Measurements from ENCODE around the gene UNC5CL.

The UNC5CL gene

GRCh38 chr6:41039060-41039998, at the start of gene UNC5CL:
Gene UNC5CL, minus strand, starts transcription at chr6:41039221. Its CDS starts 4,147 bp downstream, at chr6:41035074.
- DNase-seq, result no peak

- DNase-seq, result no peak
Measured at GRCh38 chr6:41088451-41088850, 49.4 kb upstream of the UNC5CL start.

GRCh38 chr6:41085182-41085581, 46.2 kb upstream of the UNC5CL start:
- no peak for DNase-seq

GRCh38 chr6:41083072-41083471, 44.1 kb upstream of the UNC5CL start:
- no peak for DNase-seq

- no peak for DNase-seq
Measured at GRCh38 chr6:41080621-41081020, 41.6 kb upstream of the UNC5CL start.

GRCh38 chr6:41079080-41079479, 40.1 kb upstream of the UNC5CL start:
- DNase-seq, result no peak

- no peak for DNase-seq
Measured at GRCh38 chr6:41078101-41078500, 39.1 kb upstream of the UNC5CL start.

- no peak for DNase-seq
Measured at GRCh38 chr6:41077536-41077935, 38.5 kb upstream of the UNC5CL start.

GRCh38 chr6:41075651-41076626, 36.9 kb upstream of the UNC5CL start:
- no peak for DNase-seq

- DNase-seq, result no peak
Measured at GRCh38 chr6:41074692-41075436, 35.8 kb upstream of the UNC5CL start.

- DNase-seq, result no peak
Measured at GRCh38 chr6:41073968-41074691, 35.1 kb upstream of the UNC5CL start.

- peak; percentile 59 to 63 for DNase-seq
Measured at GRCh38 chr6:41073203-41073967, 34.4 kb upstream of the UNC5CL start.

GRCh38 chr6:41072836-41073202, 33.8 kb upstream of the UNC5CL start, which contains the start of gene NFYA:
Gene NFYA, plus strand, starts transcription at chr6:41072974. Its CDS starts 6,116 bp downstream, at chr6:41079090.
- DNase-seq, result peak; percentile 100

GRCh38 chr6:41071923-41072835, 33.2 kb upstream of the UNC5CL start, which contains the start of gene OARD1:
Gene OARD1, minus strand, starts transcription at chr6:41072356. Its CDS starts 722 bp downstream, at chr6:41071634.
- peak; percentile 100 for DNase-seq

- DNase-seq, result no peak
Measured at GRCh38 chr6:41071501-41071922, 32.5 kb upstream of the UNC5CL start.

- peak; percentile 11 to 76 for DNase-seq
Measured at GRCh38 chr6:41066867-41067304, 27.9 kb upstream of the UNC5CL start.

- no peak for DNase-seq
Measured at GRCh38 chr6:41065550-41066026, 26.6 kb upstream of the UNC5CL start.

- DNase-seq, result no peak
Measured at GRCh38 chr6:41064841-41065240, 25.8 kb upstream of the UNC5CL start.

- DNase-seq, result no peak
Measured at GRCh38 chr6:41063884-41064285, 24.9 kb upstream of the UNC5CL start.

GRCh38 chr6:41062056-41062455, 23.0 kb upstream of the UNC5CL start:
- DNase-seq, result no peak

Measured in bone marrow (tissue), 2 donors.